RWPE1 (cell line): ENCODE results near the gene BTF3L4.
A peak's percentile ranks its signal among the peaks of the same experiment; 100 is the strongest.
"Not testable (repeated sequence)": the region's sequence is repeated elsewhere in the genome, so short reads cannot be mapped to it uniquely, and the experiment has no call there.

Experiments
- CTCF ChIA-PET: fragments of 350-600 bp; sonication (Branson Sonifier 250); formaldehyde crosslinking; extraction: SDS; loops from one replicate; lab custom pipeline; 2021; lab: Yijun Ruan, JAX
- POLR2A ChIA-PET: fragments of 400-600 bp; formaldehyde crosslinking; extraction: SDS; loops from one replicate; lab custom pipeline; 2020; ENCODE audit warnings: antibody characterized with exemption; ENCODE audit not compliant: low non-redundant PET; lab: Yijun Ruan, JAX
- DNase-seq: peaks from one replicate; pipeline ENCODE4 v3.0.0; 2012; ENCODE audit warnings: low spot score
- H3K27ac ChIP-seq: fragments of 450-650 bp; 2 replicates; pipeline ENCODE4 v1.5.1; 2017
- CTCF ChIP-seq: fragments of 450-650 bp; conservative IDR thresholded peaks from 2 replicates; pipeline ENCODE4 v1.5.1; 2017; ENCODE audit warnings: low read depth, mild to moderate bottlenecking

BTF3L4 gene

GRCh38 chr1:52056163-52056936 is at the start of gene BTF3L4:
Gene BTF3L4 (plus strand): TSS chr1:52056295. CDS start chr1:52059848, 3,553 bp downstream.
- DNase-seq, result peak; percentile 92
- ChIA-PET POLR2A (no interaction called here), CTCF (interaction anchor here (0.5 to 0.8 kb wide), 2 partner anchors 71 to 303 kb away, joined by 4 to 5 read pairs; no protein-coding TSS in a partner anchor)
- H3K27ac ChIP-seq, result peak within 1 kb of the TSS; percentile 98
- no peak for TF ChIP-seq CTCF

DNA sequence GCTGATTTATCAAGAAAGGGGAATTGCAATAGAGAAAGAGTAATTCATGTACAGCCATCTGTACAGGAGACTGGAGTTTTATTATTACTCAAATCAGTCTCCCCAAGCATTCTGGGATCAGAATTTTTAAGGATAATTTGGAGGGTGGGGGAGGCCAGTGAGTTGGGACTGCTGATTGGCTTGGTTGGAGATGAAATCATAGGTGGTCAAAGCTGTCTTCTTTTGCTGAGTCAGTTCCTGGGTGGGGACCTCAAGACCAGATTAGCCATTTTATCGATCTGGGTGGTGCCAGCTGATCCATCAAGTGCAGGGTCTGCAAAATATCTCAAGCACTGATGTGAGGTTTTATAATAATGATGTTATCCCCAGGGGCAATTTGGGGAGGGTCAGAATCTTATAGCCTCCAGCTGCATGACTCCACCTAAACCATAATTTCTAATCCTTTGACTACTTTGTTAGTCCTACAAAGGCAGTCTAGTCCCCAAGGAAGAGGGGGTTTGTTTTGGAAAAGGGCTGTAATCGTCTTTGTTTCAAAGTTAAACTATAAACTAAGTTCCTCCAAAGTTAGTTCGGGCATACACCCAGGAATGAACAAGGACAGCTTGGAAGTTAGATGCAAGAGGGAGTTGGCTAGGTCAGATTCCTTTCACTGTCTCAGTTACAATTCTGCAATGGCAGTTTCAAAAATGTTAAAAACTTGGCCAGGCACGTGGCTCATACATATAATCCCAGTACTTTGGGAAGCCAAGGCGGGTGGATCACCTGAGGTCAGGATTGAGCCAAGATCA is 48.7 kb upstream of the BTF3L4 start:
- H3K27ac ChIP-seq, result no peak overlapping the region
- DNase-seq, result no peak
- ChIA-PET CTCF (no interaction called here), POLR2A (no interaction called here)
- TF ChIP-seq CTCF, result no peak

- TF ChIP-seq CTCF, result no peak
- DNase-seq, result no peak
- ChIA-PET POLR2A (no interaction called here), CTCF (interaction anchor here (0.6 to 0.8 kb wide), 2 partner anchors 64 to 111 kb away, joined by 3 read pairs; no protein-coding TSS in a partner anchor)
- no peak overlapping the region for H3K27ac ChIP-seq
Observed at GRCh38 chr1:52008071-52008809, 47.9 kb upstream of the BTF3L4 start.

DNA sequence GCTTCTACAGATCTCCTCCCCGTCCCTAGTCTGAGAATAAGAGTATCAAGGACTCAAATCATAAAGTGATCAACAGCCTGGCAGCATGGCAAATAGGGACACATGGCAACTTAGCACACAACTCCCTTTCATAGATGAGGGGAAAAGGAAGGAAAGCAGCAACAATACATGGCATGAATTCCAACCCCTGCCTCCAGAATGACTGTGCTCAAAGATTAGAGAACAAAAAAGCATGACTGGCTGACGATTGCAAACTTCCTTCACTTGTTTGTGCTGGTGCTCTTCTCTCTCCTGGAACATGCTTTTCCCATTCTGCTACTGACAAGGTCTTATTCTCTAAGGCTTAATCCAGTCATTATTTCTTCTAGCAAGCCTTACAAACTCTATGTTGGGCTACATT is 34.0 kb upstream of the BTF3L4 start:
- CTCF ChIA-PET, result no interaction called here
- DNase-seq, result no peak
- H3K27ac ChIP-seq, result no peak overlapping the region
- no peak for TF ChIP-seq CTCF
- POLR2A ChIA-PET, result no interaction called here

GRCh38 chr1:52026278-52026677 is 29.8 kb upstream of the BTF3L4 start:
- ChIA-PET POLR2A (no interaction called here), CTCF (no interaction called here)
- no peak for TF ChIP-seq CTCF
- no peak for DNase-seq
- no peak overlapping the region for H3K27ac ChIP-seq

DNA sequence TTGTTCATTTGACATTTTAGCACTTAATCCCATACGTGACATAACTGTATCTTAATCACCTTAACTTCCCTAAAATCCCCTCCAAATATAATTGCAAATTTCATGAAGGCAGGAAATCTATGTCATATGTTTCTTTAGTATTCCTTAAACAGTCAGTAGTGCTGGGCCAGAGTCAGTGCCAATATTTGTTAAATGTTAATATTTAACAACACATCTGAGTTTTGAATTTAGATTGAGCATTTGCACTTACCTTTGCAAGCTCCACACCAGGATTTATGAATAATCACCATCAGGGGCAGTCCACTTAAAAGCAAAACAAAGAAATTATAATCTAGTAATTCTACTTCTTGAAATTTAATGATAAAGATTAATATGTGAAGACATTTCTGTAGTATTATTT is 27.8 kb upstream of the BTF3L4 start:
- TF ChIP-seq CTCF, result no peak
- no peak overlapping the region for H3K27ac ChIP-seq
- POLR2A ChIA-PET, result no interaction called here
- CTCF ChIA-PET, result no interaction called here
- no peak for DNase-seq

GRCh38 chr1:52028839-52029238 is 27.3 kb upstream of the BTF3L4 start:
- CTCF ChIA-PET, result interaction anchor here (0.6 kb wide), 1 partner anchor 211 kb away, joined by 3 read pairs; no protein-coding TSS in a partner anchor
- H3K27ac ChIP-seq, POLR2A ChIA-PET, DNase-seq: not testable (repeated sequence)
